Measurements from ENCODE around the gene RERE.
"Not testable (repeated sequence)": the region's sequence is repeated elsewhere in the genome, so short reads cannot be mapped to it uniquely, and the experiment has no call there.

DNA sequence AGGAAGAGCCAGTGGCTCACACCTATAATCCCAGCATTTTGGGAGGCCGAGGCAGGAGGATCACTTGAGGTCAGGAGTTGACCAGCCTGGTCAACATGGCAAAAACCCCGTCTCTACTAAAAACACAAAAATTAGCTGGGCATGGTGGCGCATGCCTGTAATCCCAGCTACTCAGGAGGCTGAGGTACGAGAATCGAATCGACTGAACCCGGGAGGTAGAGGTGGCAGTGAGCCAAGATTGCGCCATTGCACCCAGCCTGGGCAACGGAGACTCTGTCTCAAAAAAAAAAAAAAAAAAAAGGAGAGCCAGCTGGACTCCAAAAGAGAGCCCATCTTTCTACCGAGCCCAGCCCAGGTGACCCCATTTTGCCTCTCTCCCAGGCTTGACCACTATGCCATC, 13.3 kb upstream of the RERE start:
- TF ChIP-seq, protein P1, sequence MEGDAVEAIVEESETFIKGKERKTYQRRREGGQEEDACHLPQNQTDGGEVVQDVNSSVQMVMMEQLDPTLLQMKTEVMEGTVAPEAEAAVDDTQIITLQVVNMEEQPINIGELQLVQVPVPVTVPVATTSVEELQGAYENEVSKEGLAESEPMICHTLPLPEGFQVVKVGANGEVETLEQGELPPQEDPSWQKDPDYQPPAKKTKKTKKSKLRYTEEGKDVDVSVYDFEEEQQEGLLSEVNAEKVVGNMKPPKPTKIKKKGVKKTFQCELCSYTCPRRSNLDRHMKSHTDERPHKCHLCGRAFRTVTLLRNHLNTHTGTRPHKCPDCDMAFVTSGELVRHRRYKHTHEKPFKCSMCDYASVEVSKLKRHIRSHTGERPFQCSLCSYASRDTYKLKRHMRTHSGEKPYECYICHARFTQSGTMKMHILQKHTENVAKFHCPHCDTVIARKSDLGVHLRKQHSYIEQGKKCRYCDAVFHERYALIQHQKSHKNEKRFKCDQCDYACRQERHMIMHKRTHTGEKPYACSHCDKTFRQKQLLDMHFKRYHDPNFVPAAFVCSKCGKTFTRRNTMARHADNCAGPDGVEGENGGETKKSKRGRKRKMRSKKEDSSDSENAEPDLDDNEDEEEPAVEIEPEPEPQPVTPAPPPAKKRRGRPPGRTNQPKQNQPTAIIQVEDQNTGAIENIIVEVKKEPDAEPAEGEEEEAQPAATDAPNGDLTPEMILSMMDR (IDR thresholded peaks at IDR 0.05; ENCODE audit: extremely low read depth in 1 of 2, insufficient read depth in 1 of 2, low read depth in 1 of 2, low read length in 2 of 2), result not testable (repeated sequence)
- not testable (repeated sequence) for TF ChIP-seq EZH2 (IDR thresholded peaks at IDR 0.05; ENCODE audit: borderline replicate concordance, low read depth, low read length, severe bottlenecking)
